ENCODE data around the gene VTI1A.

GRCh38 chr10:112811741-112812551 lies 364.9 kb downstream of the VTI1A start:
- no peak for TF ChIP-seq NR3C1 (IDR thresholded peaks at IDR 0.05)
- peak; percentile 42 to 64; a peak in 3 of 4 replicates for TF ChIP-seq CEBPB (IDR thresholded peaks at IDR 0.05)
- no peak for TF ChIP-seq RCOR1 (IDR thresholded peaks at IDR 0.05; ENCODE audit: low read depth, low read length)
- TF ChIP-seq PHF8 (IDR thresholded peaks at IDR 0.05; ENCODE audit: borderline replicate concordance, low read depth), result no peak
- TF ChIP-seq CBX2 (IDR thresholded peaks at IDR 0.05; ENCODE audit: borderline replicate concordance, low read depth), result no peak
- no peak for TF ChIP-seq CTCF (IDR thresholded peaks at IDR 0.05)
- TF ChIP-seq POLR2A (IDR thresholded peaks at IDR 0.05; ENCODE audit: low read length), result no peak
- no peak for TF ChIP-seq ATOH8 (CRISPR knock-in tag; IDR thresholded peaks at IDR 0.05; ENCODE audit: low read depth)
- peak; percentile 94 for TF ChIP-seq BCL3 (IDR thresholded peaks at IDR 0.05)
- TF ChIP-seq POLR2AphosphoS2 (conservative IDR thresholded peaks at IDR 0.05; ENCODE audit: low read length), result no peak
- TF ChIP-seq SMC3 (IDR thresholded peaks at IDR 0.05), result peak; percentile 63
- no peak for TF ChIP-seq CHD2 (IDR thresholded peaks at IDR 0.05; ENCODE audit: low read length, partially characterized antibody)
- TF ChIP-seq E2F6 (IDR thresholded peaks at IDR 0.05; ENCODE audit: borderline replicate concordance, low read depth), result no peak; the same call in 1 of the 2 replicates

All from A549 (cell line).